Measurements from ENCODE around the gene AGAP1. TPM values are rescaled to one million over a fixed set of nuclear protein-coding genes. Genes with fewer than 3 reads are reported as not detected.

AGAP1 gene
- polyA plus RNA-seq, 1 experiment = 12.4 TPM

DNA sequence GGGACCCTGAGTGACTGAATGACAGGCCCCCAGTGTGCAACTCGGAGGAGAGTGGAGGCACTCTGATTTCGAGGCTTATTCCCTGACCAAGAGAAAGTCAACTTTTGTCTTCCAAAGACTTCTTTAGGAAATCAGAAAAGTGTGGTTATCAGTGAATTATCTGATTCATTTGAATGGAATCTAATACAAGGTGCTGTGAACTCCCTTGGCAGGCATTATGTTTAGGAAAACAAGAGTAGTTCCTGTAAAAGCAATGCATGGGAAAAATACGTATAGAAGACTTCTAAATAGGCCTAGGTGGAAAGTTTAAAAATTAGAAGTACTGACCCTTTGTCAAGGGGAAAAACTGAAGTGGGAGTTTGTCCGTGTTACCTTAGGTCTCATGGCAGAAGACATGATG, 404.9 kb downstream of the AGAP1 start:
- Histone ChIP-seq H3K27ac (ENCODE audit: low read depth, low read length) (no peak overlapping the region), H3K27me3 (ENCODE audit: control insufficient read depth, insufficient read depth, low read length) (no peaks in the 10 kb centered on the region), H3K4me3 (ENCODE audit: low read depth, low read length) (no peak overlapping the region), H3K9me3 (ENCODE audit: control insufficient read depth, insufficient read depth, low read length) (no peaks in the 10 kb centered on the region)
- no peak for DNase-seq (ENCODE audit: low read depth, low spot score)
- TF ChIP-seq, protein P1, sequence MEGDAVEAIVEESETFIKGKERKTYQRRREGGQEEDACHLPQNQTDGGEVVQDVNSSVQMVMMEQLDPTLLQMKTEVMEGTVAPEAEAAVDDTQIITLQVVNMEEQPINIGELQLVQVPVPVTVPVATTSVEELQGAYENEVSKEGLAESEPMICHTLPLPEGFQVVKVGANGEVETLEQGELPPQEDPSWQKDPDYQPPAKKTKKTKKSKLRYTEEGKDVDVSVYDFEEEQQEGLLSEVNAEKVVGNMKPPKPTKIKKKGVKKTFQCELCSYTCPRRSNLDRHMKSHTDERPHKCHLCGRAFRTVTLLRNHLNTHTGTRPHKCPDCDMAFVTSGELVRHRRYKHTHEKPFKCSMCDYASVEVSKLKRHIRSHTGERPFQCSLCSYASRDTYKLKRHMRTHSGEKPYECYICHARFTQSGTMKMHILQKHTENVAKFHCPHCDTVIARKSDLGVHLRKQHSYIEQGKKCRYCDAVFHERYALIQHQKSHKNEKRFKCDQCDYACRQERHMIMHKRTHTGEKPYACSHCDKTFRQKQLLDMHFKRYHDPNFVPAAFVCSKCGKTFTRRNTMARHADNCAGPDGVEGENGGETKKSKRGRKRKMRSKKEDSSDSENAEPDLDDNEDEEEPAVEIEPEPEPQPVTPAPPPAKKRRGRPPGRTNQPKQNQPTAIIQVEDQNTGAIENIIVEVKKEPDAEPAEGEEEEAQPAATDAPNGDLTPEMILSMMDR (IDR thresholded peaks at IDR 0.05; ENCODE audit: low read depth, low read length) = no peak
- ChIA-PET CTCF (no interaction called here), POLR2A (no interaction called here)

- Histone ChIP-seq H3K27ac (ENCODE audit: low read depth, low read length) (no peak overlapping the region), H3K9me3 (ENCODE audit: control insufficient read depth, insufficient read depth, low read length) (no peaks in the 10 kb centered on the region), H3K27me3 (ENCODE audit: control insufficient read depth, insufficient read depth, low read length) (no peaks in the 10 kb centered on the region), H3K4me3 (ENCODE audit: low read depth, low read length) (no peak overlapping the region)
- POLR2A ChIA-PET = no interaction called here
- TF ChIP-seq, protein P1 (IDR thresholded peaks at IDR 0.05; ENCODE audit: low read depth, low read length) = no peak
- CTCF ChIA-PET = no interaction called here
- DNase-seq (ENCODE audit: low read depth, low spot score) = no peak
These were observed 406.8 kb downstream of the AGAP1 start for GRCh38 chr2:235900631-235901030.

DNA sequence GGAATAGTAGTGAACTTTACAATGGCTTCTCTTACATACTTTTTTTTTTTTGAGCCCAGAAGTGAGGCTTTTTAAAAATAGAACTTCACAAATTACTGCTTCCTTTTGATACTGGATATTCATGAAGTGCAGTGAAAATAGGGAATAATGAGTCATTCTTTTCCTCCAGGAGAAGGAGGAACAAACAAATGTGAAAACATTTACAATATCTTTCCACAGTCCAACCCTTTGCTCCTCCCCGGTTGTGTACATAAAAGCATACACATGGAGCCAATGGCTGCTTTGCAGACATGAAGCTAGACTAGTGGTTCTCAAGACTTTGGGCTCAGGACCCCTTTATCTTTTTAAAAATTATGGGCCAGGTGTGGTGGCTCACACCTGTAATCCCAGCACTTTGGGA, 407.4 kb downstream of the AGAP1 start:
- H3K27ac ChIP-seq (ENCODE audit: low read depth, low read length) = no peak overlapping the region
- POLR2A ChIA-PET = no interaction called here
- H3K9me3 ChIP-seq (ENCODE audit: control insufficient read depth, insufficient read depth, low read length) = no peaks in the 10 kb centered on the region
- DNase-seq (ENCODE audit: low read depth, low spot score) = no peak
- TF ChIP-seq, protein P1 (IDR thresholded peaks at IDR 0.05; ENCODE audit: low read depth, low read length) = no peak
- no peaks in the 10 kb centered on the region for H3K27me3 ChIP-seq (ENCODE audit: control insufficient read depth, insufficient read depth, low read length)
- H3K4me3 ChIP-seq (ENCODE audit: low read depth, low read length) = no peak overlapping the region
- CTCF ChIA-PET = no interaction called here

GRCh38 chr2:235903782-235904584, 410.1 kb downstream of the AGAP1 start:
- TF ChIP-seq, protein P1 (IDR thresholded peaks at IDR 0.05; ENCODE audit: low read depth, low read length) = no peak
- no peak overlapping the region for H3K4me3 ChIP-seq (ENCODE audit: low read depth, low read length)
- ChIA-PET POLR2A (no interaction called here), CTCF (interaction anchor here (0.5 to 0.9 kb wide), 3 partner anchors 14 to 277 kb away, joined by 3 read pairs; no protein-coding TSS in a partner anchor)
- no peaks in the 10 kb centered on the region for H3K27me3 ChIP-seq (ENCODE audit: control insufficient read depth, insufficient read depth, low read length)
- H3K9me3 ChIP-seq (ENCODE audit: control insufficient read depth, insufficient read depth, low read length) = no peaks in the 10 kb centered on the region
- no peak for DNase-seq (ENCODE audit: low read depth, low spot score)
- H3K27ac ChIP-seq (ENCODE audit: low read depth, low read length) = no peak overlapping the region

GRCh38 chr2:235904585-235904931, 410.7 kb downstream of the AGAP1 start:
- POLR2A ChIA-PET = no interaction called here
- CTCF ChIA-PET = interaction anchor here (0.5 to 0.9 kb wide), 2 partner anchors 218 to 276 kb away, joined by 3 read pairs; no protein-coding TSS in a partner anchor
- TF ChIP-seq, protein P1 (IDR thresholded peaks at IDR 0.05; ENCODE audit: low read depth, low read length) = no peak
- H3K9me3 ChIP-seq (ENCODE audit: control insufficient read depth, insufficient read depth, low read length) = no peaks in the 10 kb centered on the region
- H3K4me3 ChIP-seq (ENCODE audit: low read depth, low read length) = no peak overlapping the region
- H3K27me3 ChIP-seq (ENCODE audit: control insufficient read depth, insufficient read depth, low read length) = no peaks in the 10 kb centered on the region
- H3K27ac ChIP-seq (ENCODE audit: low read depth, low read length) = no peak overlapping the region
- no peak for DNase-seq (ENCODE audit: low read depth, low spot score)

Measured in AG04450 (cell line).